Loucy (cell line): Measurements from ENCODE around the gene CSNK1G1.

ENCODE experiments used
- EZH2phosphoT487 ChIP-seq: fragments of 200-600 bp; IDR thresholded peaks from 2 replicates; pipeline ENCODE4 v1.6.1; 2018; ENCODE audit warnings: antibody characterized with exemption, mild to moderate bottlenecking, moderate library complexity, borderline replicate concordance
- TF ChIP-seq, protein P1 (sequence below): fragments of 200-600 bp; sonication (generic); conservative IDR thresholded peaks from 2 replicates; pipeline ENCODE4 v1.5.1; 2014; ENCODE audit warnings: mild to moderate bottlenecking, antibody characterized with exemption, low read length

DNA sequence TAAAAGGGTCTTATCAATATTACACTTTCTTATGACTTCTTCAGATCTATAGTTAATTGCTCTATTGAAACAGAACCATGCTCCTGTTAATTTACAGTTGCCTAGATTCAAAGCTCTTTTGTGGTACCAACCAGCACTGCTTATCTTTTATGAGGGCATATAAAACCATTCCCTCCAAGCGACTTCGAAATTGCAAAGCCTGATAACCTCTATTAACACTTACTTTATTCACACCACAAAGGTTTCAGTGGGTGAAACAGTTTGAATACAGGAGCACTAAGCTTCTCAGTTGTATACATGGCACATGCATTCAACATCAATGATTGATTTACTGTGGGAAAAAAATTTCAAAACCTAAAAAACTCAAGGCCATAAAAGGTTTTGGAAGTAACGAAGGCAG is 118.3 kb downstream of the CSNK1G1 start:
- TF ChIP-seq, protein P1, sequence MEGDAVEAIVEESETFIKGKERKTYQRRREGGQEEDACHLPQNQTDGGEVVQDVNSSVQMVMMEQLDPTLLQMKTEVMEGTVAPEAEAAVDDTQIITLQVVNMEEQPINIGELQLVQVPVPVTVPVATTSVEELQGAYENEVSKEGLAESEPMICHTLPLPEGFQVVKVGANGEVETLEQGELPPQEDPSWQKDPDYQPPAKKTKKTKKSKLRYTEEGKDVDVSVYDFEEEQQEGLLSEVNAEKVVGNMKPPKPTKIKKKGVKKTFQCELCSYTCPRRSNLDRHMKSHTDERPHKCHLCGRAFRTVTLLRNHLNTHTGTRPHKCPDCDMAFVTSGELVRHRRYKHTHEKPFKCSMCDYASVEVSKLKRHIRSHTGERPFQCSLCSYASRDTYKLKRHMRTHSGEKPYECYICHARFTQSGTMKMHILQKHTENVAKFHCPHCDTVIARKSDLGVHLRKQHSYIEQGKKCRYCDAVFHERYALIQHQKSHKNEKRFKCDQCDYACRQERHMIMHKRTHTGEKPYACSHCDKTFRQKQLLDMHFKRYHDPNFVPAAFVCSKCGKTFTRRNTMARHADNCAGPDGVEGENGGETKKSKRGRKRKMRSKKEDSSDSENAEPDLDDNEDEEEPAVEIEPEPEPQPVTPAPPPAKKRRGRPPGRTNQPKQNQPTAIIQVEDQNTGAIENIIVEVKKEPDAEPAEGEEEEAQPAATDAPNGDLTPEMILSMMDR = no peak
- peak; percentile 30; the same call in 1 of the 2 replicates for TF ChIP-seq EZH2phosphoT487
